HCT116 (cell line): ENCODE data around the gene NETO1. TPM values are rescaled to one million over a fixed set of nuclear protein-coding genes. Genes with fewer than 3 reads are reported as not detected.

ENCODE experiments used
- ATAC-seq: fragments of 200-7000 bp; cut with Tn5 transposase; 2 replicates; pipeline ENCODE4 v1.9.1; 2020; ENCODE audit warnings: mild to moderate bottlenecking, moderate library complexity
- BruUV-seq: library from RNA; stranded (reverse); fragments of 400-500 nt; replicated peaks from 2 replicates; lab custom pipeline; 2021; lab: Mats Ljungman, UMichigan
- CTCF ChIA-PET: fragments of 300-600 bp; sonication (Branson Sonifier 250); formaldehyde crosslinking; loops from one replicate; lab custom pipeline; 2021; ENCODE audit warnings: antibody characterized with exemption; lab: Charles Lee
- POLR2A ChIA-PET: fragments of 300-600, 350-600 bp; sonication (Branson Sonifier 250); formaldehyde crosslinking; loops from one replicate; lab custom pipeline; 2021; ENCODE audit warnings: antibody characterized with exemption; lab: Charles Lee
- RAD21 ChIA-PET, 2 experiments: fragments of 300-600 bp; sonication (Branson Sonifier 250); formaldehyde crosslinking; loops; one replicate each; lab custom pipeline; 2023; ENCODE audit warnings: low total read pairs in 2 of 2; ENCODE audit not compliant: uncharacterized antibody in 2 of 2, unreplicated experiment in 2 of 2, low non-redundant PET in 1 of 2; lab: Charles Lee
- DNase-seq: peaks from one replicate; pipeline ENCODE4 v3.0.0-alpha.2; 2010; ENCODE audit warnings: low read depth, low spot score
- H2AFZ ChIP-seq: fragments of 200-600 bp; shearing (Covaris generic), sonication (generic); 2 replicates; pipeline ENCODE4 v1.6.1; 2017; ENCODE audit warnings: low read depth, mixed run types, mixed read lengths, antibody characterized with exemption, low read length; ENCODE audit not compliant: poor library complexity, severe bottlenecking
- H3K27ac ChIP-seq: 2 replicates; pipeline ENCODE4 v1.5.1; 2012; ENCODE audit warnings: low read depth, low read length
- H3K27me3 ChIP-seq: fragments of 200-600 bp; sonication (generic); 2 replicates; pipeline ENCODE4 v1.6.1; 2016; ENCODE audit warnings: mixed run types, low read length, mixed read lengths; ENCODE audit not compliant: insufficient read depth
- H3K36me3 ChIP-seq, 2 experiments: fragments of 200-500 bp in 1 of 2; fragments of 200-600 bp in 1 of 2; sonication (Bioruptor generic) in 1 of 2; sonication (generic) in 1 of 2; 2 replicates each; pipeline versions ENCODE4 v1.5.1 to v1.6.1; 2014 to 2016; ENCODE audit warnings: low read length in 2 of 2, inconsistent platforms in 1 of 2, mixed read lengths in 1 of 2, mixed run types in 1 of 2; ENCODE audit not compliant: insufficient read depth in 2 of 2, control insufficient read depth in 1 of 2
- H3K4me1 ChIP-seq, 2 experiments: fragments of 200-600 bp in 1 of 2; sonication (generic) in 1 of 2; 2 replicates each; pipeline versions ENCODE4 v1.5.1 to v1.6.1; 2012 to 2017; ENCODE audit warnings: low read length in 2 of 2, inconsistent platforms in 1 of 2, mild to moderate bottlenecking in 1 of 2, mixed read lengths in 1 of 2, mixed run types in 1 of 2, moderate library complexity in 1 of 2; ENCODE audit not compliant: insufficient read depth in 2 of 2, control insufficient read depth in 1 of 2
- H3K4me2 ChIP-seq: fragments of 200-600 bp; sonication (generic); 2 replicates; pipeline ENCODE4 v1.6.1; 2017; ENCODE audit warnings: mixed run types, low read length, mixed read lengths
- H3K4me3 ChIP-seq, 2 experiments: fragments of 200-600 bp in 1 of 2; sonication (generic) in 1 of 2; replicated peaks in 1 of 2; 2 replicates each; pipeline ENCODE4 v1.5.1; 2011 to 2016; ENCODE audit warnings: low read length in 2 of 2, control low read depth in 1 of 2, low read depth in 1 of 2, mild to moderate bottlenecking in 1 of 2, mixed read lengths in 1 of 2, mixed run types in 1 of 2
- H3K79me2 ChIP-seq: fragments of 200-600 bp; sonication (generic); 2 replicates; pipeline ENCODE4 v1.6.1; 2017; ENCODE audit warnings: mild to moderate bottlenecking, mixed run types, low read length, moderate library complexity, mixed read lengths; ENCODE audit not compliant: insufficient read depth
- H3K9ac ChIP-seq: fragments of 200-600 bp; sonication (generic); 2 replicates; pipeline ENCODE4 v1.6.1; 2016; ENCODE audit warnings: low read length, mixed read lengths
- H3K9me2 ChIP-seq: fragments of 200-600 bp; sonication (generic), shearing (Covaris generic); 2 replicates; pipeline ENCODE4 v1.6.1; 2017; ENCODE audit warnings: mixed run types, mild to moderate bottlenecking, moderate library complexity; ENCODE audit not compliant: insufficient read depth
- H3K9me3 ChIP-seq, 2 experiments: fragments of 200-500 bp in 1 of 2; fragments of 200-600 bp in 1 of 2; sonication (Bioruptor generic) in 1 of 2; sonication (generic) in 1 of 2; 2 replicates each; pipeline ENCODE4 v1.6.1; 2014 to 2017; ENCODE audit warnings: low read length in 2 of 2, mixed read lengths in 2 of 2, inconsistent platforms in 1 of 2, low read depth in 1 of 2, mild to moderate bottlenecking in 1 of 2, mixed run types in 1 of 2, moderate library complexity in 1 of 2; ENCODE audit not compliant: control insufficient read depth in 1 of 2, insufficient read depth in 1 of 2
- H4K20me1 ChIP-seq: fragments of 200-600 bp; sonication (generic), shearing (Covaris generic); 2 replicates; pipeline ENCODE4 v1.6.1; 2017; ENCODE audit warnings: mixed run types, mild to moderate bottlenecking, moderate library complexity; ENCODE audit not compliant: insufficient read depth
- ATF3 ChIP-seq: IDR thresholded peaks from 2 replicates; pipeline ENCODE4 v1.6.1; 2012
- CEBPB ChIP-seq: IDR thresholded peaks from 2 replicates; pipeline ENCODE4 v1.6.1; 2012; ENCODE audit warnings: low read depth
- ELF1 ChIP-seq: IDR thresholded peaks from 2 replicates; pipeline ENCODE4 v1.6.1; 2012; ENCODE audit warnings: low read depth, borderline replicate concordance
- EZH2phosphoT487 ChIP-seq: fragments of 200-600 bp; IDR thresholded peaks from 2 replicates; pipeline ENCODE4 v1.6.1; 2018; ENCODE audit warnings: antibody characterized with exemption, borderline replicate concordance
- FOSL1 ChIP-seq: IDR thresholded peaks from 2 replicates; pipeline ENCODE4 v1.6.1; 2012; ENCODE audit warnings: low read depth
- POLR2A ChIP-seq: IDR thresholded peaks from 2 replicates; pipeline ENCODE4 v1.7.0; 2011; ENCODE audit warnings: borderline replicate concordance; ENCODE audit not compliant: insufficient read depth, insufficient read length; ENCODE audit errors: extremely low read depth
- POLR2AphosphoS5 ChIP-seq: IDR thresholded peaks from 2 replicates; pipeline ENCODE4 v1.6.1; 2011; ENCODE audit warnings: mild to moderate bottlenecking, low read depth, low read length, moderate library complexity
- REST ChIP-seq: IDR thresholded peaks from 2 replicates; pipeline ENCODE4 v1.6.1; 2012; ENCODE audit warnings: low read depth
- SP1 ChIP-seq: IDR thresholded peaks from 2 replicates; pipeline ENCODE4 v1.6.1; 2012; ENCODE audit warnings: low read depth
- SRF ChIP-seq: IDR thresholded peaks from 2 replicates; pipeline ENCODE4 v1.6.1; 2012; ENCODE audit warnings: low read depth
- YY1 ChIP-seq: IDR thresholded peaks from 2 replicates; pipeline ENCODE4 v1.6.1; 2011; ENCODE audit warnings: low read length, low read depth, moderate library complexity, mild to moderate bottlenecking; ENCODE audit not compliant: insufficient replicate concordance; ENCODE audit errors: extremely low read depth
- ZFX ChIP-seq: fragments of 450-650 bp; IDR thresholded peaks from 2 replicates; pipeline ENCODE4 v1.6.1; 2017
- intact Hi-C: fragments of 100-400 bp; cut with micrococcal nuclease; formaldehyde crosslinking; loops from 2 replicates; pipeline ENCODE4 v1.10.0; 2022
- total RNA-seq: library from RNA; stranded (reverse); gene quantifications from one replicate; pipeline ENCODE4 v1.2.1, GENCODE V29; 2021; ENCODE audit not compliant: unreplicated experiment
- TF ChIP-seq, protein P1 (sequence below), 3 experiments: fragments of 200-600 bp in 1 of 3; sonication (generic) in 1 of 3; IDR thresholded peaks in 2 of 3; conservative IDR thresholded peaks in 1 of 3; 2 replicates each; pipeline ENCODE4 v1.5.1; 2012 to 2017; ENCODE audit warnings: low read depth in 2 of 3, low read length in 2 of 3, antibody characterized with exemption in 1 of 3, borderline replicate concordance in 1 of 3, control low read depth in 1 of 3, mild to moderate bottlenecking in 1 of 3, mixed read lengths in 1 of 3, mixed run types in 1 of 3, moderate library complexity in 1 of 3; ENCODE audit not compliant: insufficient read depth in 1 of 3

Gene NETO1
- total RNA-seq, 1 experiment from 2014 or later: not detected

DNA sequence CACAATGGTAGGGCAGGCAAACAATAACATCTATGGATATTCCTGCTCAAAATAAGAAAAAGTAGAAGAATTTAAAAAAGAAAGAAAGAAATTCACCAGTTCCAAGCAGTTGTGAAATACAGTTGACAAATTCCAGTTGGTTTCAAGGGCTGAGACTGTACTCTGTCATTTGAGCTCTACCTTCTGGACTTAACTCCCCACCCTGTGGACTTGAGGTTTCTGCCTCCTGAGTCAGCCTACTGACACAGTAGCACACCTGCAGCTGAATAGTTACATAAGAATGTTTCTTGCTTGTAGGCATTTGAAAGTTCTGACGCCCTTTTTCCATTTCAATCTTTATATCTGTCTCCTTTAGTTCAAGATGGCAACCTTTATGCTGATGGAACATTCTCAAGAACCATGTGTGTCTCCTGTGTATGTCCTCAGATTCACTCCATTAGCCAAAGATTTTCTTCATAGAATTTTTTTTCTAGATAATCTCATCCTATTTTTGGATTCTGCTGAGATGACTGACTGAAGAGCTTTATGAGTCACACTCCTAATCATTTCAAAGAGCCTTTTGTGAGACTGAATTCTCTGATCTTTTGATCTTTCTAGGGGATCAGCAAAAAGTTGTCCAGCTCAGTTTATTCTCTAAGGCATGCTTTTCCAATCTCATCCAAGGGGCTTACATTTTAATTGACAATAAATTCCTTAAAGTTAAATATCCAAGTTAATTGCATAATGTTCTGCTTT, 19.1 kb downstream of the NETO1 start:
- H3K4me2 ChIP-seq: no peak overlapping the region
- ATAC-seq (no peak), DNase-seq (no peak)
- H3K4me3 ChIP-seq: no peak overlapping the region
- no peaks in the 10 kb centered on the region for H3K27me3 ChIP-seq
- BruUV-seq: no TSS peak
- no peak overlapping the region for H3K9ac ChIP-seq
- H3K36me3 ChIP-seq: no peaks in the 10 kb centered on the region
- RAD21 ChIA-PET: no interaction called here
- intact Hi-C loops: no loop called here
- H3K79me2 ChIP-seq: no peaks in the 10 kb centered on the region
- CTCF ChIA-PET: no interaction called here
- H4K20me1 ChIP-seq: no peaks in the 10 kb centered on the region
- TF ChIP-seq ELF1 (no peak), FOSL1 (no peak), POLR2AphosphoS5 (no peak), YY1 (no peak)
- TF ChIP-seq, protein P1, sequence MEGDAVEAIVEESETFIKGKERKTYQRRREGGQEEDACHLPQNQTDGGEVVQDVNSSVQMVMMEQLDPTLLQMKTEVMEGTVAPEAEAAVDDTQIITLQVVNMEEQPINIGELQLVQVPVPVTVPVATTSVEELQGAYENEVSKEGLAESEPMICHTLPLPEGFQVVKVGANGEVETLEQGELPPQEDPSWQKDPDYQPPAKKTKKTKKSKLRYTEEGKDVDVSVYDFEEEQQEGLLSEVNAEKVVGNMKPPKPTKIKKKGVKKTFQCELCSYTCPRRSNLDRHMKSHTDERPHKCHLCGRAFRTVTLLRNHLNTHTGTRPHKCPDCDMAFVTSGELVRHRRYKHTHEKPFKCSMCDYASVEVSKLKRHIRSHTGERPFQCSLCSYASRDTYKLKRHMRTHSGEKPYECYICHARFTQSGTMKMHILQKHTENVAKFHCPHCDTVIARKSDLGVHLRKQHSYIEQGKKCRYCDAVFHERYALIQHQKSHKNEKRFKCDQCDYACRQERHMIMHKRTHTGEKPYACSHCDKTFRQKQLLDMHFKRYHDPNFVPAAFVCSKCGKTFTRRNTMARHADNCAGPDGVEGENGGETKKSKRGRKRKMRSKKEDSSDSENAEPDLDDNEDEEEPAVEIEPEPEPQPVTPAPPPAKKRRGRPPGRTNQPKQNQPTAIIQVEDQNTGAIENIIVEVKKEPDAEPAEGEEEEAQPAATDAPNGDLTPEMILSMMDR (IDR thresholded peaks at IDR 0.05 in 2 of 3, conservative IDR thresholded peaks at IDR 0.05 in 1 of 3; ENCODE audit: borderline replicate concordance in 1 of 3, insufficient read depth in 1 of 3, low read depth in 2 of 3, low read length in 2 of 3): no peak
- POLR2A ChIA-PET: no interaction called here
- H3K4me1 ChIP-seq: no peaks in the 10 kb centered on the region
- H3K9me2 ChIP-seq: no peaks in the 10 kb centered on the region
- H3K27ac ChIP-seq: no peak overlapping the region
- H3K9me3 ChIP-seq: peaks cover 8 to 31% of the 10 kb centered on the region in 2 experiments; a peak in 2 of 4 replicates
- H2AFZ ChIP-seq: no peak overlapping the region

DNA sequence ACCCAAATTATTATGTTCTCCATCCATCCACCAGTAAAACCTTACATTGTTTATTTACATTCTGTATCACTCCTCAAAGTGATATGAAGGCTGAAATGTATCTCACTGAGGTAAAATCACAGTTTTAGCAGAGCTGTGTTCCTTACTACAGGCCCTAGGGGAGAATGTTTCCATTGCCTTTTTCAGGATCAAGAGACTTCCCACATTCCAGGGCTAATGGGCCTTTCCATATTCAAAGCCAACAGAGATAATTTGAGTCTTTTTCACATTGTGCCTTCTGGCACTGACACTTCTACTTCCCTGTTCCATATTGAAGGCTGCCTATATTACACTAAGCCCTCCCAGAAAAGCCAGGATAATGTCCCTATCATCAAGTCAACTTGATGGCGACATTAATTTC, 20.0 kb downstream of the NETO1 start:
- no peaks in the 10 kb centered on the region for H3K9me2 ChIP-seq
- ATAC-seq (no peak), DNase-seq (no peak)
- H3K9ac ChIP-seq: no peak overlapping the region
- no TSS peak for BruUV-seq
- H3K9me3 ChIP-seq: peaks cover 8 to 31% of the 10 kb centered on the region in 2 experiments; a peak in 2 of 4 replicates
- intact Hi-C loops: no loop called here
- H3K27me3 ChIP-seq: no peaks in the 10 kb centered on the region
- H3K36me3 ChIP-seq: no peaks in the 10 kb centered on the region
- no peak overlapping the region for H2AFZ ChIP-seq
- H3K27ac ChIP-seq: no peak overlapping the region
- no peaks in the 10 kb centered on the region for H3K79me2 ChIP-seq
- no peak overlapping the region for H3K4me3 ChIP-seq
- CTCF ChIA-PET: no interaction called here
- POLR2A ChIA-PET: no interaction called here
- no peaks in the 10 kb centered on the region for H4K20me1 ChIP-seq
- no peaks in the 10 kb centered on the region for H3K4me1 ChIP-seq
- RAD21 ChIA-PET: no interaction called here
- no peak overlapping the region for H3K4me2 ChIP-seq
- no peak for TF ChIP-seq REST
- TF ChIP-seq CEBPB: no peak
- no peak for TF ChIP-seq ELF1
- no peak for TF ChIP-seq POLR2A
- no peak for TF ChIP-seq ZFX
- TF ChIP-seq EZH2phosphoT487: no peak
- no peak for TF ChIP-seq ATF3
- TF ChIP-seq SRF: no peak
- no peak for TF ChIP-seq SP1
- no peak for TF ChIP-seq FOSL1
